ENCODE results near the gene CEACAM18.
"Not testable (repeated sequence)": the region's sequence is repeated elsewhere in the genome, so short reads cannot be mapped to it uniquely, and the experiment has no call there.

CEACAM18 gene

GRCh38 chr19:51462276-51462675 lies 16.1 kb upstream of the CEACAM18 start:
- no peaks in the 10 kb centered on the region for H3K9me3 ChIP-seq (ENCODE audit: insufficient read depth, low read length)
- peaks cover 23% of the 10 kb centered on the region for H3K27me3 ChIP-seq (ENCODE audit: insufficient read depth, insufficient read length)
- no peak overlapping the region for H3K4me3 ChIP-seq (ENCODE audit: insufficient read length, low read depth)
- H3K9ac ChIP-seq (ENCODE audit: insufficient read length, low read depth), result no peak overlapping the region
- no peak for DNase-seq (ENCODE audit: low read depth, low spot score)
- TF ChIP-seq SUZ12 (IDR thresholded peaks at IDR 0.05; ENCODE audit: extremely low read depth, insufficient read depth, insufficient read length) (no peak), ZNF274 (IDR thresholded peaks at IDR 0.05; ENCODE audit: low read depth, low read length) (no peak), YY1 (IDR thresholded peaks at IDR 0.05; ENCODE audit: insufficient read depth, insufficient read length) (no peak)
- no peaks in the 10 kb centered on the region for H3K4me1 ChIP-seq (ENCODE audit: insufficient read depth, insufficient read length)
- H3K36me3 ChIP-seq (ENCODE audit: insufficient read depth, insufficient read length, low read length), result no peaks in the 10 kb centered on the region

- Histone ChIP-seq H3K4me1 (ENCODE audit: insufficient read depth, insufficient read length) (no peaks in the 10 kb centered on the region), H3K9me3 (ENCODE audit: insufficient read depth, low read length) (no peaks in the 10 kb centered on the region), H3K9ac (ENCODE audit: insufficient read length, low read depth) (no peak overlapping the region), H3K36me3 (ENCODE audit: insufficient read depth, insufficient read length, low read length) (no peaks in the 10 kb centered on the region), H3K4me3 (ENCODE audit: insufficient read length, low read depth) (no peak overlapping the region), H3K27me3 (ENCODE audit: insufficient read depth, insufficient read length) (peaks cover 23% of the 10 kb centered on the region)
- DNase-seq (ENCODE audit: low read depth, low spot score), result no peak
- TF ChIP-seq ZNF274 (IDR thresholded peaks at IDR 0.05; ENCODE audit: low read depth, low read length), result no peak
Measured at GRCh38 chr19:51462681-51463080, 15.7 kb upstream of the CEACAM18 start.

GRCh38 chr19:51463976-51464581 lies 14.3 kb upstream of the CEACAM18 start:
- H3K9ac ChIP-seq (ENCODE audit: insufficient read length, low read depth); H3K9me3 ChIP-seq (ENCODE audit: insufficient read depth, low read length); DNase-seq (ENCODE audit: low read depth, low spot score); H3K36me3 ChIP-seq (ENCODE audit: insufficient read depth, insufficient read length, low read length); H3K4me1 ChIP-seq (ENCODE audit: insufficient read depth, insufficient read length); H3K4me3 ChIP-seq (ENCODE audit: insufficient read length, low read depth): not testable (repeated sequence)
- H3K27me3 ChIP-seq (ENCODE audit: insufficient read depth, insufficient read length), result peaks cover 28% of the 10 kb centered on the region

GRCh38 chr19:51466723-51467122 lies 11.6 kb upstream of the CEACAM18 start:
- H3K27me3 ChIP-seq (ENCODE audit: insufficient read depth, insufficient read length), result peaks cover 28% of the 10 kb centered on the region
- no peaks in the 10 kb centered on the region for H3K36me3 ChIP-seq (ENCODE audit: insufficient read depth, insufficient read length, low read length)
- no peak overlapping the region for H3K9ac ChIP-seq (ENCODE audit: insufficient read length, low read depth)
- no peak overlapping the region for H3K4me3 ChIP-seq (ENCODE audit: insufficient read length, low read depth)
- no peak for TF ChIP-seq YY1 (IDR thresholded peaks at IDR 0.05; ENCODE audit: insufficient read depth, insufficient read length)
- H3K9me3 ChIP-seq (ENCODE audit: insufficient read depth, low read length), result no peaks in the 10 kb centered on the region
- no peaks in the 10 kb centered on the region for H3K4me1 ChIP-seq (ENCODE audit: insufficient read depth, insufficient read length)
- no peak for DNase-seq (ENCODE audit: low read depth, low spot score)

GRCh38 chr19:51467864-51468544 lies 10.3 kb upstream of the CEACAM18 start:
- H3K9me3 ChIP-seq (ENCODE audit: insufficient read depth, low read length), result no peaks in the 10 kb centered on the region
- TF ChIP-seq SUZ12 (IDR thresholded peaks at IDR 0.05; ENCODE audit: extremely low read depth, insufficient read depth, insufficient read length), result no peak
- TF ChIP-seq YY1 (IDR thresholded peaks at IDR 0.05; ENCODE audit: insufficient read depth, insufficient read length), result no peak
- no peak for TF ChIP-seq ZNF274 (IDR thresholded peaks at IDR 0.05; ENCODE audit: low read depth, low read length)
- DNase-seq (ENCODE audit: low read depth, low spot score), result no peak
- no peaks in the 10 kb centered on the region for H3K36me3 ChIP-seq (ENCODE audit: insufficient read depth, insufficient read length, low read length)
- no peak overlapping the region for H3K9ac ChIP-seq (ENCODE audit: insufficient read length, low read depth)
- no peaks in the 10 kb centered on the region for H3K4me1 ChIP-seq (ENCODE audit: insufficient read depth, insufficient read length)
- H3K27me3 ChIP-seq (ENCODE audit: insufficient read depth, insufficient read length), result peaks cover 28% of the 10 kb centered on the region
- H3K4me3 ChIP-seq (ENCODE audit: insufficient read length, low read depth), result no peak overlapping the region

- Histone ChIP-seq H3K4me1 (ENCODE audit: insufficient read depth, insufficient read length) (no peaks in the 10 kb centered on the region), H3K9me3 (ENCODE audit: insufficient read depth, low read length) (no peaks in the 10 kb centered on the region), H3K9ac (ENCODE audit: insufficient read length, low read depth) (no peak overlapping the region), H3K4me3 (ENCODE audit: insufficient read length, low read depth) (no peak overlapping the region), H3K36me3 (ENCODE audit: insufficient read depth, insufficient read length, low read length) (no peaks in the 10 kb centered on the region), H3K27me3 (ENCODE audit: insufficient read depth, insufficient read length) (peaks cover 28% of the 10 kb centered on the region)
- no peak for TF ChIP-seq SUZ12 (IDR thresholded peaks at IDR 0.05; ENCODE audit: extremely low read depth, insufficient read depth, insufficient read length)
- TF ChIP-seq ZNF274 (IDR thresholded peaks at IDR 0.05; ENCODE audit: low read depth, low read length), result no peak
- TF ChIP-seq YY1 (IDR thresholded peaks at IDR 0.05; ENCODE audit: insufficient read depth, insufficient read length), result no peak
- DNase-seq (ENCODE audit: low read depth, low spot score), result no peak
Measured at GRCh38 chr19:51468545-51468920, 9.8 kb upstream of the CEACAM18 start.

GRCh38 chr19:51469162-51469561 lies 9.2 kb upstream of the CEACAM18 start:
- Histone ChIP-seq H3K27me3 (ENCODE audit: insufficient read depth, insufficient read length) (peaks cover 28% of the 10 kb centered on the region), H3K9me3 (ENCODE audit: insufficient read depth, low read length) (no peaks in the 10 kb centered on the region), H3K9ac (ENCODE audit: insufficient read length, low read depth) (no peak overlapping the region), H3K36me3 (ENCODE audit: insufficient read depth, insufficient read length, low read length) (no peaks in the 10 kb centered on the region), H3K4me3 (ENCODE audit: insufficient read length, low read depth) (no peak overlapping the region), H3K4me1 (ENCODE audit: insufficient read depth, insufficient read length) (no peaks in the 10 kb centered on the region)
- DNase-seq (ENCODE audit: low read depth, low spot score), result no peak
- TF ChIP-seq YY1 (IDR thresholded peaks at IDR 0.05; ENCODE audit: insufficient read depth, insufficient read length), result no peak

- H3K9ac ChIP-seq (ENCODE audit: insufficient read length, low read depth), result no peak overlapping the region
- no peaks in the 10 kb centered on the region for H3K36me3 ChIP-seq (ENCODE audit: insufficient read depth, insufficient read length, low read length)
Measured at GRCh38 chr19:51469629-51470028, 8.7 kb upstream of the CEACAM18 start.

More at GRCh38 chr19:51469629-51470028, 8.7 kb upstream of the CEACAM18 start:
- Histone ChIP-seq H3K9me3 (ENCODE audit: insufficient read depth, low read length) (no peaks in the 10 kb centered on the region), H3K4me3 (ENCODE audit: insufficient read length, low read depth) (no peak overlapping the region), H3K4me1 (ENCODE audit: insufficient read depth, insufficient read length) (no peaks in the 10 kb centered on the region), H3K27me3 (ENCODE audit: insufficient read depth, insufficient read length) (peaks cover 24% of the 10 kb centered on the region)
- DNase-seq (ENCODE audit: low read depth, low spot score), result no peak
- TF ChIP-seq ZNF274 (IDR thresholded peaks at IDR 0.05; ENCODE audit: low read depth, low read length) (no peak), YY1 (IDR thresholded peaks at IDR 0.05; ENCODE audit: insufficient read depth, insufficient read length) (no peak), SUZ12 (IDR thresholded peaks at IDR 0.05; ENCODE audit: extremely low read depth, insufficient read depth, insufficient read length) (no peak)
